SKM-1 (cell line): Measurements from ENCODE around the gene RFX4.
"Not testable (repeated sequence)": the region's sequence is repeated elsewhere in the genome, so short reads cannot be mapped to it uniquely, and the experiment has no call there.

Experiments
- DNase-seq: peaks from one replicate; lab custom pipeline; 2025; ENCODE audit not compliant: unreplicated experiment; lab: John Stamatoyannopoulos, UW

The RFX4 gene

DNA sequence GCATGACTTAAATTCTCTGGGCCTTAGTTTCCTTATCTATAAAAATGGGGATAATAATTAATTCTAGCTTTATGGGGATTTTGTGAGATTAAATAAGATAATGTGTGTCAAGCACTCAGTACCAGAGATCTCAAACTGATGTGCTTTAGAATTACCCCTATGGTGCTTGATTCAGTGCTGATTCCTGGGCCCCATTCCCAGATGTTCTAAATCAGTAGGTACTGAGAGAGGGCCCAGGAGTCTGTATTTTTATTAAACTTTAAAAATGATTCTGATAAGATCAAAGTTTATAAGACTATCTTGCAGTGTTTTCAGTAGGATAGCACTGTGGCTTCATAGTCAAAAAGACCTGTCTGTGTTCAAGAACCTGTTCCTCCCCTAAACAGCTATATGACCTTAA, 102.6 kb downstream of the RFX4 start:
- no peak for DNase-seq

DNA sequence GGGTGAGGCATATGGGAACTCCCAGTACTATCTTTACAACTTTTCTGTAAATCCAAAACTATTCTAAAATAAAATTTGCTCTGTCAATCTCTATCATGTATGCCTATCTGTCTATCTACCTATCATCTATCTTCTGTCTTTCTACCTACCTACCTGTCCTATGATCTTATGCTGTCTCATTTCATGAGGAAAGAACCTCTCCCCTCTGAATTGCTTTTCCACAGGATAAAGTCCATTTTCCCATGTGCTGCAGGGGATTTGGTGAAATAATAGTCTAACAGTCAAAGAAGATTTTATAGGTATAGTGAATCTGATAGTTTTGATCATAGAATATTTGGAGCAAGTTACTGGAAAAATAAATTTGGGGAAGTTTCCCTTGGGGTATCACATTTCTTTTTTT, 104.9 kb downstream of the RFX4 start:
- no peak for DNase-seq

DNA sequence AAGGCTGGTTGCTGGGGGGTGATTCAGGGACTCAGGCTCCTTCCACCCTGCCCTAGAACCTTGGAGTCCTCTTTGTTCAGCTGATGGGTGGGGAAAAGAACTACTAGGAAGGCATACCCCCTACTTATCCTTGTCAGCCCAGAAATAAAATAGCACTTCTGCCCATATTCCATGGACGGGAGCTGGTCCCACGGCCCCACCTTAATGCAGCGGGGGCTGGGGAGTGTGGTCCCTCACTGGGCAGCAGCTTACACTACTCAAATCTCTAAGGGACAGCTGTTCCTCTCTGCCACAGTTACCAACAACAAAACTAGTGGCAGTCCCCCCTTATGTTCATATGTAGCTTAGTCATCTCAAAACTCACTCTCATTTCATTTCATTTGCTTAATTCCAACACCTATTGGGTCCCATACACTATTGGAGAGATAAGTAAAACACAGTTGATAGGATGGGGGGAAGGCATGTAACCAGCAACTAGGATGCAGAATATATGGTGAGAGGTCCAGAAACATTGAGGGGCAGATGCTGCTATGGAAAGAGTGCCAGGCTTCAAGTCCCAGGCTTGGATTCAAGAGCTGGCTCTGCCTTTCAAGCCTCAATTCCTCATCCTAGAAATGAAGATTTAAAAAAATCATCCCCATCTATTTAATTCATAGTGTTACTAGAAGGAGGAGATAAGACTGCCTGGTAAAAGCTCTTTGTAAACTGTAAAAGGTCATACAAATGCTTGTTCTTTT, 107.9 kb downstream of the RFX4 start:
- DNase-seq, result no peak

DNA sequence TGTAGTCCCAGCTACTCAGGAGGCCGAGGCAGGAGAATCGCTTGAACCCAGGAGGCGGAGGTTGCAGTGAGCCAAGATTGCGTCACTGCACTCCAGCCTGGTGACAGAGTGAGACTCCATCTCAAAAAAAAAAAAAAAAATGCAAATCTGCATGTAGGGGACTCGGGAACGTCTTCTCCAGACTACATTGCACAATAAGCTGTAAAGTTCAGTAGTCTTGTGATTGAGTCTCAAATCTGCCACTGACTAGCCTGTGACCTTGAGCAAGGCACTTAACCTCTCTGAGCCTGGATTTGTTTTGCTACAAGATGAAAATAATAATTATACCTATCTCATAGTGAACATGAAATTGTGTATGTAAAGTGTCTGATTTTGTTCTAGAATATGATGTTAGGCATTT, 109.2 kb downstream of the RFX4 start:
- DNase-seq, result not testable (repeated sequence)

DNA sequence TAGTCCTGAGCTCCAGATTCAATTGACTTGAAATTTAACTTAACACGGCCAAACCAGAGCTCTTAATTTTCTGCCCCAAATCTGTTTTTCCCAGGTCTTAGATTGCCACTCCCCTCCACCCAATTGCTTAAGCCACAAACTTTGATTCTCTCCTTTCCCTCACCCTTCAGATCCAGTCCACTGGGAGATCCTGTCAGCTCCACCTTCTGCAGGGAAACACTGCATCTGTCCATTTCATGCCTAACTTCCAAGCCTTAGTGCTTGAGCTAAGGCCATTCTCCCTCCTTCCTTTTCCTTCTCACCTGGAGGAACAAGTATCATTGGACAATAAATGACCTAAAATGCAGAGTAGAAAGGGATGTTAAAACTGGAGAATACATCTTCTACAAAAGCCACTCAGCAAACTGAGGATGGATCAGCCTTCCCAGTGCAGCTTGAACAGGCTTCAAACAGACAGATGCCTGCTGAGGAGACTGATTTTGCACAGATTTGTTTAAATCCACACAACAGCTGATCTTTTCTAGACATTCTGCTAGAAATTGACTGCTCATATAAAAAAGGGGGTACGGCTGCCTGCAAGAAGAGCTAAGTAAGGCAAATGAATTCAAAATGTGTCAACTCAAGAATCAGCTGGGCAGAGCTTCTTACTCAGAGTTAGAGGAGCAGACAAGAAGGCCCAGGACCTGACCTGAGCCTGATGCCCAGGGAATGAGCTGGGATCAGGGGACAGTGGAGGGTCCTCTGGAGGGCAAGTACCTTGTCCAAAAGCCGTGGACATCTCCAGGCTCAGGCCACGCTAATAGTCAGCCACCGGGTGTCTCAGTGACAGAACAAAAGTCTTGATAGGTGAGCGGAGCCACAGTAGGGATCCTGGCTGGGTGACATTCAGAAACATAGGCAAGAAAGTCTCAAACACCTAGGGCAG, 110.4 kb downstream of the RFX4 start:
- DNase-seq, result no peak

DNA sequence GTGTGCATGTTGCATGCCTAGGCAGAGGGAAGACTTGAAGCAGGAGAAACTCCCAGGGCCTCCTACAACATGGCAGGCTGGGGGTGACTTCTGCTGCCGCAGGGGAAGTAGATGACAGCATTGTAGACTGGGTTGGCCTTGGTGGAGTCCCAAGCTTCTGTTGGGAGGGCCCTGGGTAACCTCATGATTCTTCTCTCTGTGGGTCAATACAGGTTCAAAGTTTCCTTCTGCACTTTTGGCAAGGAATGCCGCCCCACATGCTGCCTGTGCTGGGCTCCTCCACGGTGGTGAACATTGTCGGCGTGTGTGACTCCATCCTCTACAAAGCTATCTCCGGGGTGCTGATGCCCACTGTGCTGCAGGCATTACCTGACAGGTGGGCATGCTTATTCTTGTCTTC, 113.3 kb downstream of the RFX4 start:
- DNase-seq, result no peak

DNA sequence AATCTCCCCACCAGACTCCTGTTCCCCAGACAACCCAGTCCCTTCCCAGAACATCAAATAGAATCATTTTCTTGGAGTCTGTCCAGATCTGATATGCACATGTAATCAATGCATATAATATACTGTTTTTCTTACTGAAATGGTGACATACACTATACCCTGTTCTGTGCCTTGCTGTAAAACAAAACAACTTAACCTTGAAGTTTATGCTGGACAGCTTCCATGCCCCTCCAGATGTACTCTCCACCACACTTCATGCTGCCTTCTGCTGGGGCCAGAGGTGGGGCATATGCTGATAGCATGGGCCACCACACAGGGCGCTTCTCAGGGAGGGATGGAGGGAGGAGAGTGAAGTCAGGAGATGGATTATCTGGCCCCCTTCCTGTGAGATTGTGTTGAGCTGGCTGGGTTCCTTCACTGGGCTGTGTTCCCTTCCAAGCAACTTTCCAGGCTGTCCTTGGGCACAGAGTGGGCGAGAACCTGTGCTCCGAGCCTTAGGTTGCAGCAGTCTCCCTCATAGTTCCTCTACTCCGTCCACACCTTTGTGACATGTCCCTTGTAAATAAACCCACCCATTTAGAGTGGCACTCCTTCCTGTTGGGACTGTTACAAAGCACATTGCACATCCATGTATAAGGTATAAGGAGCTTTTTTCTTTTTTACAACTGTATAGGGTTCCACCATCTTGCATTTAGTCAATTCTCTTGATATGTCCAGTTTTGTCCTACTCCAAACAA, 114.0 kb downstream of the RFX4 start:
- DNase-seq, result no peak

DNA sequence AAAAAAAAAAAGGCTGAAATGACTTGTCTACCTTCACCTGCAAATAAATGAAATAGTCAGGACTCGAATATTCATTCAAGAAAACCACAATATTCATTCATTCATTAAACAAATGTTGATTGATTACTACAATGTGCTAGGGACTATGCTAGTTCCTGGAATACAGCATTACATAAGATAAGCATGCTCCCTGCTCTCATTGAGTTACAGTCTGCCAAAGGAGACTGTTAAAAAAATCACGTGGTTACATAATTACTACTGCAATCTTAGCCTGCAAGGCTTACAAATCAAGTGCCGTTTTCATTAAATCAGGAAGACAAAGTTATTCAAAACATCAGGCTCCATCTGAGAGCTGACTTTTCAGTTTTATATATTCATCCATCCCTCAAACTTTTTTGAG, 121.3 kb downstream of the RFX4 start:
- DNase-seq, result no peak

DNA sequence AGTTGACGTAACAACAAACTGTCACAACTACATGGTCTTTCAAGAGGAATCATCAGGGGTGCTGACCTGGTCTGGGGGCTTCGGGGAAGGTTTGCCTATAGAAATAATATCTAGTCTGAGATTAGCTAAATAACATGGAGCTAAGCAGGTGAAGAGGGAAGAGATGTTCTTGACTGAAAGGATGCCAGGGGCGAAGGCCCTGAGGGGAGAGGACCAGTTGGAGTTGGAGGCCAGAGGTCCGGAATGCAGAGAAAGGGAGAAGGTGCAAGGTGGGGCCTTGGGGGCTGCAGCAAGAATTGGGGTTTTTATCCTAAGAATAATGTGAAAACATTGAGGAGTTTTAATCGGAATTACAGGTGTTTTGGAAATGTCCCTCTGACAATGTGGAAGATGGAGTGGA, 123.2 kb downstream of the RFX4 start:
- DNase-seq, result no peak

DNA sequence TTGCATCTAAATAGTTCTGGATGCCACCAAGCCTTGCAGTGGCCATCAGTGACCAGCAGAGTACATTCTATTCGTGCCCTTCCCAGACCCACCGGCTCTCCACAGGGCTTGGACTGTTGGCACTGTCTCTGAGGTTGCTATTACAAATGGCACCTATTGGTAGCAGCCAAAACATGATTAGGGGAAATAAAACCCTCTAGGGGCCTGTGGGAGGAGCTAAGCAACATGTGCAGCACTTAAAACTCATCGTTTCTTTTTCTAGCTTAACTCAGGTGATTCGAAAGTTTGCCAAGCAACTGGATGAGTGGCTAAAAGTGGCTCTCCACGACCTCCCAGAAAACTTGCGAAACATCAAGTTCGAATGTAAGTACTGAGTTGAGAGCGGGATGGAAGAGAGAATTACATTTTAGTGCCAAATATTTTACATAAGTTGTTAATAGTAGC, 126.3 kb downstream of the RFX4 start:
- DNase-seq, result no peak

DNA sequence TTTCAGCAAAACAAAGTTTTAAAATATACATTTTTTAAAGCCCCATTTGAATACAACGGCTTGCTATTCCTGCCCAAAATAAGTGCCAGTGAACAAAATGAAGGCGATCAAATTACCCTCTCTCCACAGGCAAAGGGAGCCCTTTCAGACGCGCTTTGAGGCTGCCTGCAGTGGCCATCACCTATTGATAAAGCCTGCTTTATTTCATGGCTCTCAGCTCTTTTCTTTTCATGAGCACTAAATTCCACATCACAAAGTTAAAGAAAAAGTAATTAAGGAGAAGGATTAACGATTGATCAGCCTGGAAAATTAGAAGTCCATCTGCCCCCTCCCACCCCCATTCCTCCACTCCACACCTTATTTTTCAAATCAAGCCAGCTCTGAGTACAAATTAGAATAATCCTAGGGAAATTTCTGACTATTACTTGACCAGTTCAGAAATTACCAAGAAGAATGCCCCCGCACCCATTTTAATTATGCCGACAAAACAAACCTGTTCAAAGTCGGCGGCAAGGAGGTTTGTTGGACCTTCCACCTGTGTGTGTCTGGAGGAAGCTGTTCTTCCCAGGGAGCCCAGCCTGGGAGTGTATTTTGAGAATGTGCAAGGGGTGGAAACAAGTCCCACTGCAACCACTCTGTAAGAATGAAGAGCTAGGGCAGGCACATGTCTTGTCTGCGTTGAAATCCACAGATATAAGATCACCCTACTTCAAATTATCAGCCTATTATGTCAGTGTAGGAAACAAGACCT, 127.5 kb downstream of the RFX4 start:
- no peak for DNase-seq

DNA sequence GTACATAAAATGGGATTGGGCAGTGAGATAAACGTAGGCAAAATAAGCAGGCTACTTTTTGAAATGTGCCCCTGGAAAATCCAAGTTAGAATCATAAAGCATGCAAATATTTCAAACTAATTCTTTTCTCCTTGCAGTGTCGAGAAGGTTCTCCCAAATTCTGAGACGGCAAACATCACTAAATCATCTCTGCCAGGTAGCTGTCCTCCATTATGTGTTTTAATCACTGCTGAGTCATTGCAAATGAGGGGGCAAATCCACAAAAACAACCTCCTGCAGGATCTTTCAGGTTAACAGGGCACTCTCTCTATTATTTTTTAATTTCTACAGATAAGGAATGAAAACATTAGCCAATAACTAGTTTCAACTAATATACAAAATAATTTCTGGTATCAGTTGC, 128.5 kb downstream of the RFX4 start:
- DNase-seq, result no peak

DNA sequence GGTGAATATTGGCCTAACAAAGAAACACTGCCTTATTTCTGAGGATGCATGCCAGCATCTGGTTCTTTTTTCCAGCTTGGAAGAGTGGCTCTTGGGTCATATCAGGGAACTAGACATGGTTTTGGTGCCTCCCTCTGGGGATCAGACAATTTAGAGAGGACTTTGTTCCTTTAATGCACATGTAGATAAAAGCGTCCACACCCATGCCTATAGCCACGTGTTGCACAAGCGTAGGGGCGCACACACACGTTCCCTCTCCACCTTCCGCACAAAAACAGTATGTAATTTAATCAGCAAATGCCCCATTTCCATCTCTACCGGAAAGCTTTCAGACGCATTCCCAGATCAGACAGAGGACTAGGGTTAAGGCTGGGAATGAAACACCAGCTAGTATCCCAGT, 130.0 kb downstream of the RFX4 start:
- no peak for DNase-seq

DNA sequence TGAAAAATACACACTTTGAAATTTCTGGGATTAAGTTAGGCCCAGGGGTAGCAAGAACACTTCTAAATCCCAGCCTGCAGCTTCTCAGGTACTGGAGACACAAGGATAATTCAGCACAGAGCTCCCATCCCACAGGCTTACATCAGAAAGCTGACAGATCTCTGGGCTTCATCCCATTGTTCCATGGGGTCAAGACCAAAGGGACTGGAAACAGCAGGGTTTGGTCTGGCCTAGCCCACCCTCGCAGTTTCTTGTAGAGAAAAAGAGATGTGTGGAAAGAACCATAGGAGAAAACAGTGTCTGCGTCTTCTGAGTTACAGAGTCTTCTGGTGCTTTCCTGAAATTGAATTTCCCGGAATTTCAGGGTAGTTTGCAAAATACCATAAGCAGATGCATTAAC, 132.1 kb downstream of the RFX4 start:
- no peak for DNase-seq

DNA sequence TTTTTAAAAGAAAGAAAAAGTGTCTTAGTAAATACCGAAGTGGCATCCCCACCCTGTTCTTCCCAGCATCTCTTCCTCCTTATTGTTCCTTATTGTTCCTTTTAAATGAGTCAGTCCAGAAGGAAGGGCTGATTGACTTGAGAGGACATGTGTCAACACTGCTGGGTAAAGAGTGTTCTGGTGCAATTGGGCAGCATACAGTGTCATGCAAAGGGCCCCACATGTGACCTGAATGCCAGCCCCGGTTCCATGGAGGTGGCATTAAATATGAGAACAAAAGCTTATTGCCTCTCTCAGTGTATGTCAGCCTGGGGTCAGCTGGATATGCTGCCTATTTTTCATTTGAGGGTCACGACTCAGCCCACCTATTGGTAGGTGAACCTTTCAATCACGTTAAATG, 132.8 kb downstream of the RFX4 start:
- no peak for DNase-seq

DNA sequence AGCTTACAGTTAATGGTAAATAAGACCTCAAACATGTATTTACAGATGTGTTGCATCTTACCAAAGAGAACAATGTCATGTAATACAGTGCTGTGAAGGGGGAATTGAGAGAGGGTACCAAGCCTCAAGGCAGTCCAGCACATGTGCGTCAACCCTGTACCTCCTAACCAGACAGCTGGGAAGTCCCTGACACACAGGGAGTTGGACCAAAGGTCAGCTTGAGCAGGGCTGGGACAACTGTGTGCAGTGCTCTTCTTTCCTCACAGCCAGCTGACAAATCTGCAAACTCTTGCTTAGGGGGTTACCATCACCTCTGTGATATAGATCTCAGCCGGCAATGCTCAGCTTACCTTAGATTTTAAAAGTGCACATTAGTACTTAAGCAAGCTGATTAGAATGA, 134.9 kb downstream of the RFX4 start:
- no peak for DNase-seq

DNA sequence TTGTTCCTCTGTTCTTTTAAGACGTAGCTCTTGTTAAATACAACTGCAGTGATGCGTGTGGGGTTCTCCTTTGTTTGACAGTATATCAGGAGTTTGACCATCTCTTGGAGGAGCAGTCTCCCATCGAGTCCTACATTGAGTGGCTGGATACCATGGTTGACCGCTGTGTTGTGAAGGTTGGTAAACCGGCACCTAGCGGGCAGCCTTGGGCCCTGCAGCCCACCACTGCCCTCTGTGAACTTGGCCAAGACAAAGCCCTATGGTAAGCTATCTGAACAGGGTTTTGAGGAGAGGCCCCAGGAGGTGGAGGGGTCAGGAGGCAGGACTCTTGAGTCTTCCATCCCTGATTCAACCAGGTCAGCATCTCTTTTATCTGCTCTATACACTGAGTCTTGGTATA, 137.1 kb downstream of the RFX4 start:
- no peak for DNase-seq

DNA sequence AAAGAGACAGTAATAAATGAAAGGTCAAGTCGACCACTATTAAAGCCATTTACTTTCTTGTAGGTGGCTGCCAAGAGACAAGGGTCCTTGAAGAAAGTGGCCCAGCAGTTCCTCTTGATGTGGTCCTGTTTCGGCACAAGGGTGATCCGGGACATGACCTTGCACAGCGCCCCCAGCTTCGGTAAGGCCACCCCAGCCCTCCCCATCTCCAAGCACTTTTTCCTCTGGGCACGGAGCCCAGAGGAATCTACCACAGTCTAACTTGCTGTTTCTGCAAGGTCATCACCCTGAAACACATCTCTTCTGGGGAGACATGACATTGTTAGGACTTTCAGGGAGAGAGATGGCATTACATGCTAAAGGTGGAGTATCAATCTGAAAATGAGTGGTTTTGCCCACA, 137.9 kb downstream of the RFX4 start:
- DNase-seq, result no peak

DNA sequence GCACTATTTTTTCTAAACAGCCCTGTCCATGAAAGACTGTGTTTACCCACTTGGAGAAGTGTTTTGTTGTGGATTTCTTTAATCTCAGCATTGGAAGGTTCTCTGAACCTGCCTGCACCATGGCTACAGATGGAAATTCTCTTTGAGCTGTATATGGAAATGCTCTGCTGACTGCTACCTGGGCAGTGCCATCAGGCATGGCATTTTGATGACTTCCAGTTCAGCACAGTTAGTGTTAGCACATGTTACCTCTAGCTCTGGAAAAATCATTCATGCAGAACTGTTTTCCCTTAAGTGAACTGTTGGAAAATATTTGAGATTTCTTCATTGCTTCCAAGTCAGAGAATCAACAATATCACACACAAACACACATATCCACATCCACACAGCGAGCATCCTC, 139.1 kb downstream of the RFX4 start:
- DNase-seq, result no peak

DNA sequence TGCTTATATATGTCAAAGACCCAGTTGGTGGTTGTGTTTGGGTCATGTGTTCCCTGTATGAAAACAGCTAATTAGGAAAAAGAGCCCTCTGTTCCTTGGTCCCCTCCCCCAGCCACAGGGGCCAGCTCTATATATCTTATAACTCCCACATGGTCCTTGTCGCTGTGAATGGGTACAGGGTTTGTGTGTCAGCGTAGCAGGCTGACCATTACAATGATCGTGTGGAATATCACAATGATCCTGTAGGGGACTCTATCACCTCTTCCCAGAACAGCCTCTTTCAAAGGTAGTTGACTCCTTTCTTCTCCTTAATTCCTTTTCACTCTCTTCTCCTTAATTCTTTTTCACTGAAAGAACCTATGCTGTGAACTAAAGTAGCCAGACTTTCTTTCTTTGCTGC, 140.0 kb downstream of the RFX4 start:
- DNase-seq, result no peak

DNA sequence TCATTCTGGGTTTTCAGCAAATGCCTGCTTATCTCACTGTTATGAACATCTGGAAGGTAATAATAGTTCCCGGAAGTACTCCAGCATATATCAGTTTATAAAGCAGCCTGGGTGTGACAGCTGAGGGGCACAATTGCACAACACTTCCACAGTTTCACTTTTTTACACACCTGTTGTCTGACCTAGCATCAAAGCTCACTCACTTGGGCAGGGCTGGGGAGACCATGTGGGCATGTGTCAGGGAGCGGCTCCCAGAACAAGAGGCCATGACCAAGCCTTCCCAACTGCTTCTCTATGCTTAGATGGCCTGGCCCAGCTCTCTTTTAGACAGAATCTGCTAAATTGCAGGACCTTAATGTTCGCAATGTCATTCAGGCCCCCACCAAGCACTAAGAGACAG, 140.6 kb downstream of the RFX4 start:
- DNase-seq, result no peak
